Measurements from ENCODE around the gene IFT74. TPM values are rescaled to one million over a fixed set of nuclear protein-coding genes. Genes with fewer than 3 reads are reported as not detected.
A peak's percentile ranks its signal among the peaks of the same experiment; 100 is the strongest.

The IFT74 gene
- total RNA-seq, 4 donors from 2014 or later: 4.9 to 15.2 (median 13.0) TPM

- H3K36me3 ChIP-seq: no peaks in the 10 kb centered on the region
Measured at GRCh38 chr9:26955222-26955903, 849 bp upstream of the IFT74 start.

GRCh38 chr9:26956860-26957233 is 635 bp downstream of the IFT74 start:
- no peak for DNase-seq
- intact Hi-C loops (cut with DNase I; ENCODE audit: low total_unique reads) (loop anchor here (1.0 to 10.0 kb wide), 2 partner anchors 10 to 418 kb away; partner anchors contain the start of gene PLAA), in situ Hi-C loops (cut with MboI; ENCODE audit: low sequenced_read_pairs in 4 of 4) (loop anchor here in 1 of 4 donors (10.0 kb wide), 1 partner anchor 618 kb away; the partner anchor contains the start of gene C9orf72)
- no peaks in the 10 kb centered on the region for H3K27me3 ChIP-seq
- peaks cover 14 to 18% of the 10 kb centered on the region in 2 donors for H3K4me1 ChIP-seq
- H3K9me3 ChIP-seq: no peaks in the 10 kb centered on the region
- H3K4me3 ChIP-seq: peak overlapping the region; percentile 61 to 74 (median 70)
- H3K36me3 ChIP-seq: no peaks in the 10 kb centered on the region
- TF ChIP-seq CTCF (IDR thresholded peaks at IDR 0.05 in 4 of 5, conservative IDR thresholded peaks at IDR 0.05 in 1 of 5): no peak
- no peak for TF ChIP-seq POLR2A (IDR thresholded peaks at IDR 0.05)
- ATAC-seq: peak in 1 of 2 donors; percentile 6
- peak overlapping the region; percentile 82 to 90 (median 85) for H3K27ac ChIP-seq

More at GRCh38 chr9:26955222-26955903, 849 bp upstream of the IFT74 start:
- peaks cover 14 to 18% of the 10 kb centered on the region in 2 donors for H3K4me1 ChIP-seq
- no peak for DNase-seq
- H3K27me3 ChIP-seq: no peaks in the 10 kb centered on the region
- TF ChIP-seq CTCF (IDR thresholded peaks at IDR 0.05 in 4 of 5, conservative IDR thresholded peaks at IDR 0.05 in 1 of 5): no peak
- no peak for TF ChIP-seq POLR2A (IDR thresholded peaks at IDR 0.05)
- ATAC-seq: no peak
- in situ Hi-C loops (cut with MboI; ENCODE audit: low sequenced_read_pairs in 4 of 4) (loop anchor here in 1 of 4 donors (10.0 kb wide), 1 partner anchor 619 kb away; the partner anchor contains the start of gene C9orf72), intact Hi-C loops (cut with DNase I; ENCODE audit: low total_unique reads) (loop anchor here (10.0 kb wide), 1 partner anchor 419 kb away; no protein-coding TSS in a partner anchor)
- H3K27ac ChIP-seq: peak overlapping the region; percentile 82 to 90 (median 85)
- H3K4me3 ChIP-seq: peak overlapping the region; percentile 61 to 74 (median 70)
- no peaks in the 10 kb centered on the region for H3K9me3 ChIP-seq

GRCh38 chr9:26971721-26972120 is 15.5 kb downstream of the IFT74 start:
- DNase-seq (no peak), ATAC-seq (no peak)
- Histone ChIP-seq H3K9me3 (no peaks in the 10 kb centered on the region), H3K27ac (no peak overlapping the region), H3K4me1 (no peaks in the 10 kb centered on the region), H3K36me3 (no peaks in the 10 kb centered on the region), H3K27me3 (no peaks in the 10 kb centered on the region), H3K4me3 (no peak overlapping the region)
- in situ Hi-C loops (cut with MboI; ENCODE audit: low sequenced_read_pairs in 4 of 4): loop anchor here in 3 of 4 donors (10.0 kb wide), 1 partner anchor 227 kb away; no protein-coding TSS in a partner anchor
- intact Hi-C loops (cut with DNase I; ENCODE audit: low total_unique reads): loop anchor here (5.0 kb wide), 1 partner anchor 79 kb away; the partner anchor contains the start of gene CAAP1
- no peak for TF ChIP-seq CTCF (IDR thresholded peaks at IDR 0.05 in 4 of 5, conservative IDR thresholded peaks at IDR 0.05 in 1 of 5)
- TF ChIP-seq POLR2A (IDR thresholded peaks at IDR 0.05): no peak

- Histone ChIP-seq H3K27me3 (no peaks in the 10 kb centered on the region), H3K4me1 (no peaks in the 10 kb centered on the region), H3K36me3 (peaks cover 0 to 8% of the 10 kb centered on the region in 2 donors), H3K4me3 (no peak overlapping the region), H3K9me3 (no peaks in the 10 kb centered on the region), H3K27ac (no peak overlapping the region)
- DNase-seq (no peak), ATAC-seq (no peak)
- intact Hi-C loops (cut with DNase I; ENCODE audit: low total_unique reads) (loop anchor here (5.0 kb wide), 1 partner anchor 82 kb away; the partner anchor contains the start of gene CAAP1), in situ Hi-C loops (cut with MboI; ENCODE audit: low sequenced_read_pairs in 4 of 4) (loop anchor here in 3 of 4 donors (10.0 kb wide), 1 partner anchor 229 kb away; no protein-coding TSS in a partner anchor)
- TF ChIP-seq POLR2A (IDR thresholded peaks at IDR 0.05) (no peak), CTCF (IDR thresholded peaks at IDR 0.05 in 4 of 5, conservative IDR thresholded peaks at IDR 0.05 in 1 of 5) (no peak)
Measured at GRCh38 chr9:26973989-26974388, 17.8 kb downstream of the IFT74 start.
